Left ventricle myocardium inferior (tissue), 1 donor: ENCODE results near the gene MAGI1. TPM values are rescaled to one million over a fixed set of nuclear protein-coding genes. Genes with fewer than 3 reads are reported as not detected.
"Not testable (repeated sequence)": the region's sequence is repeated elsewhere in the genome, so short reads cannot be mapped to it uniquely, and the experiment has no call there.

Experiments
- DNase-seq: peaks from one replicate; pipeline ENCODE4 v3.0.0-alpha.2; 2020
- H3K27ac ChIP-seq: fragments of 200-600 bp; replicated peaks from 2 replicates; pipeline ENCODE4 v1.8.0; 2021
- H3K27me3 ChIP-seq: fragments of 200-600 bp; 2 replicates; pipeline ENCODE4 v1.8.0; 2021; ENCODE audit warnings: low read depth
- H3K36me3 ChIP-seq: fragments of 200-600 bp; 2 replicates; pipeline ENCODE4 v1.8.0; 2021
- H3K4me1 ChIP-seq: fragments of 200-600 bp; 2 replicates; pipeline ENCODE4 v1.8.0; 2021
- H3K4me3 ChIP-seq: fragments of 200-600 bp; 2 replicates; pipeline ENCODE4 v1.8.0; 2021; ENCODE audit warnings: mild to moderate bottlenecking, moderate library complexity
- H3K9me3 ChIP-seq: fragments of 200-600 bp; replicated peaks from 2 replicates; pipeline ENCODE4 v1.8.0; 2021
- intact Hi-C: fragments of 100-400 bp; cut with micrococcal nuclease; formaldehyde crosslinking; loops from one replicate; pipeline ENCODE4 v1.11.0; 2022
- total RNA-seq: library from RNA; stranded (reverse); fragmentation: NEBNext Ultra II Directional; extraction: Animal tissue kit (Norgen Biotek cat#: 25700); gene quantifications from one replicate; pipeline ENCODE4 v1.2.1, GENCODE V29; 2021
- TF ChIP-seq, protein P1 (sequence below): fragments of 200-600 bp; IDR thresholded peaks from 2 replicates; pipeline ENCODE4 v1.8.0; 2021; ENCODE audit warnings: antibody characterized with exemption, mild to moderate bottlenecking, borderline replicate concordance
- donor health status: DM: no; HTN: yes; CAD: no; lungs with severe emphysema.

The MAGI1 gene
- total RNA-seq, 1 donor from 2014 or later = 36.6 TPM

DNA sequence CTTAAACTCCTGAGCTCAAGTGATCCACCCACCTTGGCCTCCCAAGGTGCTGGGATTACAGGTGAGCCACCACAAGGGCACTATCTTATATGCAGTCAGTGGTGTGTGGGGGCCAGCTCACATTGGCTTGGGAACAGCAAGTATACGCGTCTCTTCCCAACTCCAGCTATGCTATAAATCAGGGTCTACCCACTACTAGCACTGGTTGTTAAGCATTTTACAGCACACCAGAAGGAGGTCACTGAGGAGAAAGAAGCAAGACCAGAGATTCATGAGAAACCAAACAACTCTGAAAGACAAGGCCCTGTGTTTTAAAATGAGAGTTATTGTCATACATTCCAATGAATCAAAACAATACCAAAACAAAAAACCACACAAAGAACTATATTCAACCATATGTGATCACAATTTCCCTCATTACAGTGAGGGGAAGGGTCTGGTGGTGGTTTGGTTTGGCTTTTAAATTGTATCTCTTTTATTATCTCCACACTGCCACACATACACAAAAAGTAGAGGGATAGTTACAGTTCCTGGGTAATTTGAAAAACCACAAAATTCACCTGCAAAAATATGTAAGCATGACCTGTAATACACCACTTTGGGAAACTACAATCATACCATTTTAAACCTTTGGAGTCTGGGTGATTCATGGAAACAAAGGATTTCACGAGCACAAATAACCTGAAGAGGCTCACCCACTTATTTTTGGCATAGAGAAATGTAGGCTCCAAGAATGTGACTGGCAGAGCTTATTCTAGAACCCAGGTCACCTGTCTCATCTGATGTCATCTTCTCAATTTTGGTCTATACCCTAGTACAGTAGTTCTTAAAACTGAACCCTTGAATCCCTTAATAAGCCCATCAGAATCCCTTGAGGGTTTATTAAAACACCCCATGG, 5.2 kb downstream of the MAGI1 start:
- TF ChIP-seq, protein P1, sequence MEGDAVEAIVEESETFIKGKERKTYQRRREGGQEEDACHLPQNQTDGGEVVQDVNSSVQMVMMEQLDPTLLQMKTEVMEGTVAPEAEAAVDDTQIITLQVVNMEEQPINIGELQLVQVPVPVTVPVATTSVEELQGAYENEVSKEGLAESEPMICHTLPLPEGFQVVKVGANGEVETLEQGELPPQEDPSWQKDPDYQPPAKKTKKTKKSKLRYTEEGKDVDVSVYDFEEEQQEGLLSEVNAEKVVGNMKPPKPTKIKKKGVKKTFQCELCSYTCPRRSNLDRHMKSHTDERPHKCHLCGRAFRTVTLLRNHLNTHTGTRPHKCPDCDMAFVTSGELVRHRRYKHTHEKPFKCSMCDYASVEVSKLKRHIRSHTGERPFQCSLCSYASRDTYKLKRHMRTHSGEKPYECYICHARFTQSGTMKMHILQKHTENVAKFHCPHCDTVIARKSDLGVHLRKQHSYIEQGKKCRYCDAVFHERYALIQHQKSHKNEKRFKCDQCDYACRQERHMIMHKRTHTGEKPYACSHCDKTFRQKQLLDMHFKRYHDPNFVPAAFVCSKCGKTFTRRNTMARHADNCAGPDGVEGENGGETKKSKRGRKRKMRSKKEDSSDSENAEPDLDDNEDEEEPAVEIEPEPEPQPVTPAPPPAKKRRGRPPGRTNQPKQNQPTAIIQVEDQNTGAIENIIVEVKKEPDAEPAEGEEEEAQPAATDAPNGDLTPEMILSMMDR = no peak
- Histone ChIP-seq H3K27ac (peak overlapping the region; percentile 11), H3K4me1 (peaks cover 76% of the 10 kb centered on the region), H3K4me3 (no peak overlapping the region), H3K27me3 (no peaks in the 10 kb centered on the region), H3K9me3 (no peaks in the 10 kb centered on the region), H3K36me3 (no peaks in the 10 kb centered on the region)
- DNase-seq = no peak
- intact Hi-C loops = no loop called here

DNA sequence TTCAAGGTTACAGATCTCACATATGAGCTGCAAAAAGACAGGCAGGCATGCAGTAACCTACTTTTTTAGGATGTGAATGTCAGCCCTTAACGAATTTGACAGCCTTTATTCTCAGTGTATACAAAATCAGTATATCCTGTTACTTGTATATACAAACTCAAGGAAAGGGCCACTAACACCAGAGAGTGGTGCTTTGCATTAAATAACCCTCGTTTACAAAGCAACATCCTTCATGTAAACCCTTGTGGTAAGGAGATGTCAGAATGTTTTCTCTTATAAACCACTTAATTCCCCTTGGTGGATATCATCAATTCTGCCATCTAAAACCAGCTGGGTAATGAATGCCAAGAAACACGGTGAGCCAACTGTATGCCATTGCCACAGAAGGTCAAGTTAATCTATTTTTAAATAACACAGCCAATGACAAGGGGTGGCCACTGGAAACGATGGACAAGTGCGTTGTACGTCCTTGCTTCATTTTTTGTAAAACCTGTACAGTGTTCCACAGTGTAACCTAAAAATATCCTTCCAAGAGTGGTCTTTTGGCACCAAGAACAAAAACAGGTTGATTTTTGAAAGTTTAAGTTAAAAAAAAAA, 7.5 kb downstream of the MAGI1 start:
- Histone ChIP-seq H3K27me3 (no peaks in the 10 kb centered on the region), H3K27ac (peak overlapping the region; percentile 71), H3K36me3 (no peaks in the 10 kb centered on the region), H3K9me3 (no peaks in the 10 kb centered on the region), H3K4me1 (peaks cover 62% of the 10 kb centered on the region), H3K4me3 (peak overlapping the region; percentile 15)
- DNase-seq = no peak
- TF ChIP-seq, protein P1 = no peak
- intact Hi-C loops = no loop called here

DNA sequence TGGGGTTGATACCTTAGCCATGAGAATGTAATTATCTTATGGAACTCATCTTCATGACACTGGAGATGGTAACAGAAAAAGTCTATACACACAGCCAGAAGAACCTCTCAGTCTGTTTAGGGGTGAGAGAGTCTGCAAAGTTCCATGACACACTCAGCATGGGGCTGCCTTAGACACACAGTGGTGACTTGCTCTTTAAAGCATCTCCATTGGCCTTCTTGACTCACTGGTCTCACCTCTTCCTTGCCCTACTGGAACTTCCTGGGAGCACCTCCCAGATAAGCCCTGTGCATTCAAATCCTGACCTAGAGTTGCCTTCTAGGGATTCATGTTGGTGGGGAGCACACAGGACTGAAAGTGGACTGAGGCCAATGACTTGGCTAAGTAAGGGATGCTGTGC, 9.3 kb downstream of the MAGI1 start:
- no peaks in the 10 kb centered on the region for H3K27me3 ChIP-seq
- no peak overlapping the region for H3K4me3 ChIP-seq
- no peak for DNase-seq
- no peaks in the 10 kb centered on the region for H3K9me3 ChIP-seq
- H3K27ac ChIP-seq = no peak overlapping the region
- TF ChIP-seq, protein P1 = no peak
- no peaks in the 10 kb centered on the region for H3K36me3 ChIP-seq
- peaks cover 57% of the 10 kb centered on the region for H3K4me1 ChIP-seq
- intact Hi-C loops = no loop called here

DNA sequence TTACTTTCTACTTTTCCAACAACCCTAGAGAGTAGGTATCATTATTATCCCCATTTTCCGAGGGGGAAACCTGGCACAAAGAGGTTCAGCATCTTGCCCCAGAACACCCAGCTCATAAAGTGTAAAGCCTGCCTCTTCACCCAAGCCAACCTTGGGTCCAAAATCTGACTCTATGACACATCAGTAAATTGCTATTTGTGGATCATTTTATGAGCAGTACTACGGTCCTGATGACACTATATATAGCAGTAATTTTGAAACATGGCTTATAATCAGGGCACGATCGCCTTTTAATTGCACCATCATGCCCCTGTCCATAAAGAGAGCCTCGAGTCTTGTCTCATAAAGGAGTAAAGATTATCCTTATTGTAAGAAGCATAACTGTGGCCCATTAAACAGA, 9.7 kb downstream of the MAGI1 start:
- H3K27ac ChIP-seq = no peak overlapping the region
- no peak for DNase-seq
- no peaks in the 10 kb centered on the region for H3K9me3 ChIP-seq
- H3K27me3 ChIP-seq = no peaks in the 10 kb centered on the region
- H3K4me3 ChIP-seq = no peak overlapping the region
- TF ChIP-seq, protein P1 = no peak
- intact Hi-C loops = no loop called here
- H3K36me3 ChIP-seq = no peaks in the 10 kb centered on the region
- peaks cover 61% of the 10 kb centered on the region for H3K4me1 ChIP-seq

DNA sequence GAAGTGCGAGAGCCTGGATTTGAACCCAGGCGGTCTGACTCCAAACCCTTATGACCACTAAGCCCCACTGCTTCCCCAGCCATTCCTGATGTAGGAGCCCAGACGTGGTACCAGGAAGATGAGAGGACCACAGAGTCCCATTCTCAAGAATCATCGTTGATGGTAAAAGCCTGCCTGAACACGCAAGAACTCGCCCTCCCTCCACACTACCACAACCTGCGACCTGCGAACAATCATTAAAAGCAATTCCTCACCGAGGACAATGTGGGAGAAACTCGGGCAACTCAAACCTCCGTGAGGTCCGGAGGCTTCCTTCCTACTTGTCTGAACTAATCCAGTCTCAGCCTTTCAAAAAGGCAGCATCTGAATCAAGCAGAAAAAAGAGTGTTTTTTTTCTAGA, 10.3 kb downstream of the MAGI1 start:
- TF ChIP-seq, protein P1 = no peak
- Histone ChIP-seq H3K27me3 (no peaks in the 10 kb centered on the region), H3K9me3 (no peaks in the 10 kb centered on the region), H3K36me3 (no peaks in the 10 kb centered on the region), H3K4me3 (no peak overlapping the region), H3K4me1 (peaks cover 64% of the 10 kb centered on the region), H3K27ac (no peak overlapping the region)
- intact Hi-C loops = no loop called here
- no peak for DNase-seq

DNA sequence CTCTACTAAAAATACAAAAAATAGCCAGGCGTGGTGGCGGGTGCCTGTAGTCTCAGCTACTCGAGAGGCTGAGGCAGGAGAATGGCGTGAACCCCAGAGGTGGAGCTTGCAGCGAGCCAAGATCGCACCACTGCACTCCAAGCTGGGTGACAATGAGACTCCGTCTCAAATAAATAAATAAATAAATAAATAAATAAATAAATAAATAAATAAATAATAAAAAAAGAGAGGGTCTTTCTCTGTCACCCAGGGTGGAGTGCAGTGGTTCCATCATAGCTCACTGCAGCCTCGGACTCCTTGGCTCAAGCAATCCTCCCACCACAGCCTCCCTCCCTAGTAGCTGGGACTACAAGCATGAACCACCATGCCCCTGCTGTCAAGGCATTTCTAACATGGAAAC, 11.6 kb downstream of the MAGI1 start:
- H3K4me1 ChIP-seq = peaks cover 76% of the 10 kb centered on the region
- intact Hi-C loops, H3K4me3 ChIP-seq, H3K27me3 ChIP-seq, H3K36me3 ChIP-seq, H3K9me3 ChIP-seq, H3K27ac ChIP-seq, DNase-seq: not testable (repeated sequence)
